HEK293 (cell line): ENCODE data around the gene HOXD9.

Experiments
- CTCF ChIA-PET: fragments of 350-600 bp; formaldehyde crosslinking; extraction: SDS; loops from one replicate; lab custom pipeline; 2021; ENCODE audit warnings: antibody characterized with exemption; lab: Yijun Ruan, JAX
- POLR2A ChIA-PET: fragments of 300-600 bp; formaldehyde crosslinking; extraction: SDS; loops from one replicate; lab custom pipeline; 2020; ENCODE audit warnings: antibody characterized with exemption, inconsistent platforms; lab: Yijun Ruan, JAX
- H3K27ac ChIP-seq: fragments of 200-500 bp; sonication (Bioruptor generic); 2 replicates; pipeline ENCODE4 v1.5.1; 2014; ENCODE audit warnings: low read depth, low read length, control low read depth, inconsistent platforms; ENCODE audit errors: extremely low read depth
- H3K36me3 ChIP-seq, 2 experiments: fragments of 200-500 bp in 1 of 2; sonication (Bioruptor generic) in 1 of 2; 1 replicate in 1 of 2; 2 replicates in 1 of 2; pipeline ENCODE4 v1.5.1; 2014 to 2017; ENCODE audit warnings: inconsistent platforms in 2 of 2, low read length in 2 of 2; ENCODE audit not compliant: control insufficient read depth in 2 of 2, insufficient read depth in 1 of 2
- H3K4me1 ChIP-seq: fragments of 200-500 bp; sonication (Bioruptor generic); 2 replicates; pipeline ENCODE4 v1.5.1; 2014; ENCODE audit warnings: mild to moderate bottlenecking, low read length, inconsistent platforms; ENCODE audit not compliant: control insufficient read depth, insufficient read depth
- H3K4me3 ChIP-seq: 2 replicates; pipeline ENCODE4 v1.5.1; 2011; ENCODE audit warnings: low read depth, mild to moderate bottlenecking, control low read depth, low read length, moderate library complexity
- H3K9me3 ChIP-seq: fragments of 200-500 bp; sonication (Bioruptor generic); 2 replicates; pipeline ENCODE4 v1.5.1; 2014; ENCODE audit warnings: low read depth, low read length, inconsistent platforms; ENCODE audit not compliant: control insufficient read depth, insufficient read depth
- HOXC10 ChIP-seq: sonication (generic); formaldehyde crosslinking; IDR thresholded peaks from 2 replicates; pipeline ENCODE4 v1.8.1; 2023; ENCODE audit warnings: mild to moderate bottlenecking, missing genetic modification reagents
- INSM2 ChIP-seq: fragments of 450-650 bp; formaldehyde crosslinking; IDR thresholded peaks from 2 replicates; pipeline ENCODE4 v1.5.1; 2016; ENCODE audit warnings: missing biosample characterization, missing genetic modification characterization
- KLF8 ChIP-seq: fragments of 450-650 bp; formaldehyde crosslinking; IDR thresholded peaks from 2 replicates; pipeline ENCODE4 v1.5.1; 2016; ENCODE audit warnings: missing biosample characterization, missing genetic modification characterization
- PATZ1 ChIP-seq: fragments of 450-650 bp; formaldehyde crosslinking; IDR thresholded peaks from 2 replicates; pipeline ENCODE4 v1.5.1; 2016; ENCODE audit warnings: missing biosample characterization, missing genetic modification characterization
- SCRT1 ChIP-seq: fragments of 450-650 bp; formaldehyde crosslinking; IDR thresholded peaks from 2 replicates; pipeline ENCODE4 v1.5.1; 2016; ENCODE audit warnings: missing biosample characterization, missing genetic modification characterization, borderline replicate concordance
- SP7 ChIP-seq: fragments of 450-650 bp; formaldehyde crosslinking; IDR thresholded peaks from 2 replicates; pipeline ENCODE4 v1.5.1; 2016; ENCODE audit warnings: missing biosample characterization, missing genetic modification characterization
- ZBTB10 ChIP-seq: fragments of 450-650 bp; formaldehyde crosslinking; IDR thresholded peaks from 2 replicates; pipeline ENCODE4 v1.5.1; 2016; ENCODE audit warnings: missing biosample characterization, missing genetic modification characterization
- ZBTB48 ChIP-seq: fragments of 450-650 bp; formaldehyde crosslinking; IDR thresholded peaks from 2 replicates; pipeline ENCODE4 v1.5.1; 2016; ENCODE audit warnings: missing biosample characterization, missing genetic modification characterization
- ZNF223 ChIP-seq: fragments of 450-650 bp; formaldehyde crosslinking; IDR thresholded peaks from 2 replicates; pipeline ENCODE4 v1.5.1; 2016; ENCODE audit warnings: missing biosample characterization, missing genetic modification characterization
- ZNF24 ChIP-seq: fragments of 450-650 bp; formaldehyde crosslinking; IDR thresholded peaks from 2 replicates; pipeline ENCODE4 v1.5.1; 2016; ENCODE audit warnings: missing biosample characterization, missing genetic modification characterization
- ZNF266 ChIP-seq: fragments of 450-650 bp; formaldehyde crosslinking; IDR thresholded peaks from 2 replicates; pipeline ENCODE4 v1.5.1; 2016; ENCODE audit warnings: missing biosample characterization, missing genetic modification characterization, low read depth
- ZNF366 ChIP-seq: fragments of 450-650 bp; formaldehyde crosslinking; conservative IDR thresholded peaks from 2 replicates; pipeline ENCODE4 v1.5.1; 2016; ENCODE audit warnings: missing biosample characterization, missing genetic modification characterization
- ZNF394 ChIP-seq: fragments of 450-650 bp; formaldehyde crosslinking; IDR thresholded peaks from 2 replicates; pipeline ENCODE4 v1.5.1; 2016; ENCODE audit warnings: missing biosample characterization, missing genetic modification characterization, mild to moderate bottlenecking, moderate library complexity, borderline replicate concordance
- ZNF404 ChIP-seq: fragments of 450-650 bp; formaldehyde crosslinking; IDR thresholded peaks from 2 replicates; pipeline ENCODE4 v1.5.1; 2017; ENCODE audit warnings: missing biosample characterization, missing genetic modification characterization
- ZNF510 ChIP-seq: fragments of 450-650 bp; formaldehyde crosslinking; IDR thresholded peaks from 2 replicates; pipeline ENCODE4 v1.5.1; 2018; ENCODE audit warnings: mild to moderate bottlenecking, missing genetic modification characterization, missing biosample characterization; ENCODE audit not compliant: insufficient replicate concordance
- ZNF518A ChIP-seq: fragments of 450-650 bp; formaldehyde crosslinking; conservative IDR thresholded peaks from 2 replicates; pipeline ENCODE4 v1.5.1; 2016; ENCODE audit warnings: low read depth, missing biosample characterization, missing genetic modification characterization
- ZNF624 ChIP-seq: fragments of 450-650 bp; formaldehyde crosslinking; IDR thresholded peaks from 2 replicates; pipeline ENCODE4 v1.5.1; 2017; ENCODE audit warnings: missing biosample characterization, missing genetic modification characterization
- ZNF747 ChIP-seq: fragments of 450-650 bp; formaldehyde crosslinking; IDR thresholded peaks from 2 replicates; pipeline ENCODE4 v1.5.1; 2016; ENCODE audit warnings: missing biosample characterization, missing genetic modification characterization
- ZNF768 ChIP-seq: fragments of 450-650 bp; formaldehyde crosslinking; IDR thresholded peaks from 2 replicates; pipeline ENCODE4 v1.5.1; 2018; ENCODE audit warnings: missing biosample characterization, mild to moderate bottlenecking, missing genetic modification characterization
- ZSCAN23 ChIP-seq: fragments of 450-650 bp; formaldehyde crosslinking; IDR thresholded peaks from 2 replicates; pipeline ENCODE4 v1.5.1; 2016; ENCODE audit warnings: missing biosample characterization, missing genetic modification characterization

Gene HOXD9

GRCh38 chr2:176105730-176106580 is 16.6 kb upstream of the HOXD9 start (continued):
- TF ChIP-seq SP7 (tag by site-specific recombination) (0 out of 2 replicates have a peak, but pooled peaks have one; percentile 34), ZBTB48 (tag by site-specific recombination) (peak; percentile 48), PATZ1 (tag by site-specific recombination) (peak; percentile 11; the same call in 1 of the 2 replicates), ZNF768 (peak; percentile 90; the same call in 1 of the 2 replicates), ZNF510 (no peak), INSM2 (tag by site-specific recombination) (0 out of 2 replicates have a peak, but pooled peaks have one; percentile 10), ZNF518A (tag by site-specific recombination) (no peak), ZNF624 (tag by site-specific recombination) (no peak; the same call in 1 of the 2 replicates), ZNF366 (tag by site-specific recombination) (peak; percentile 99)

- CTCF ChIA-PET: interaction anchor here (0.9 to 1.3 kb wide), 4 partner anchors 9 to 37 kb away, joined by 3 to 7 read pairs (median 5); no protein-coding TSS in a partner anchor
- Histone ChIP-seq H3K9me3 (no peaks in the 10 kb centered on the region), H3K4me3 (peak within 1 kb of the TSS; percentile 74)
- TF ChIP-seq ZNF747: no peak
- TF ChIP-seq ZNF394 (tag by site-specific recombination): peak; percentile 16
- no peak; the same call in 1 of the 2 replicates for TF ChIP-seq ZBTB10
- TF ChIP-seq ZNF223 (tag by site-specific recombination): no peak
- peak; percentile 40 for TF ChIP-seq KLF8
- TF ChIP-seq SCRT1 (tag by site-specific recombination): peak; percentile 80; the same call in 1 of the 2 replicates
- TF ChIP-seq ZSCAN23 (tag by site-specific recombination): 0 out of 2 replicates have a peak, but pooled peaks have one; percentile 38
- TF ChIP-seq HOXC10 (CRISPR knock-in tag): no peak; the same call in 1 of the 2 replicates
- peak; percentile 30; the same call in 1 of the 2 replicates for TF ChIP-seq ZNF24
- TF ChIP-seq ZNF266 (tag by site-specific recombination): no peak
- TF ChIP-seq ZNF404: no peak
These were observed 15.7 kb upstream of the HOXD9 start, which contains the start of gene HOXD11 for GRCh38 chr2:176106581-176107539. Gene HOXD11 (plus strand): TSS chr2:176107280. CDS start chr2:176107356, 76 bp downstream.

More at GRCh38 chr2:176106581-176107539, 15.7 kb upstream of the HOXD9 start, which contains the start of gene HOXD11:
- Histone ChIP-seq H3K27ac (peak within 1 kb of the TSS; percentile 100), H3K36me3 (peaks cover 10 to 31% of the 10 kb centered on the region in 2 experiments), H3K4me1 (peaks cover 6% of the 10 kb centered on the region)
- POLR2A ChIA-PET: interaction anchor here (0.6 to 4.2 kb wide), 7 partner anchors 12 to 733 kb away, joined by 3 to 75 read pairs (median 5); partner anchors contain the start of gene HOXD13
